ENCODE results near the gene ZNF165.

Gene ZNF165

DNA sequence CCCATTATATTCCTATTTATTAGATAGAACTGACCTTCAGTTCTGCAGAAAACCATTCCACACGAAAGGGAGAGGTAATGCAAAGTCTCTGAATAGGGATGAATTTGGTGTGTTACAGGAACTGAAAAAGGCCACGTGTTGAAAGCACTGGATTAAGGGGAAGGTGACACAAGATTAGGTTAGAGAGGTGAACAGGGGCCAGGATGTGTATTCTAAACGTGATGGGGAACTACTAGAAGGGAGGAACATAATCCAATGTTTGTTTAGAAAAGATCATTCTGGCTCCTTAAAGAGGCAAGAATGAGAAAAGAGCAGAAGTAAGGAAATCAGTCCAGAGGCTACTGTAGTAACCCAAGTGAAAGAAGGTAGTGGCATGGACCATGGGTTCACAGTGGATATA, 55.0 kb downstream of the ZNF165 start:
- Histone ChIP-seq H3K4me1 (ENCODE audit: control insufficient read depth in 1 of 2, insufficient read depth in 1 of 2, low read depth in 1 of 2, low read length in 1 of 2) (peaks cover 21 to 30% of the 10 kb centered on the region in 2 experiments), H3K36me3 (peaks cover 4% of the 10 kb centered on the region), H3K4me3 (ENCODE audit: low read depth in 1 of 2, low read length in 1 of 2) (no peak overlapping the region), H3K9me3 (no peaks in the 10 kb centered on the region), H3K27me3 (peaks cover 3% of the 10 kb centered on the region), H3K27ac (no peak overlapping the region)
- TF ChIP-seq, protein P1, sequence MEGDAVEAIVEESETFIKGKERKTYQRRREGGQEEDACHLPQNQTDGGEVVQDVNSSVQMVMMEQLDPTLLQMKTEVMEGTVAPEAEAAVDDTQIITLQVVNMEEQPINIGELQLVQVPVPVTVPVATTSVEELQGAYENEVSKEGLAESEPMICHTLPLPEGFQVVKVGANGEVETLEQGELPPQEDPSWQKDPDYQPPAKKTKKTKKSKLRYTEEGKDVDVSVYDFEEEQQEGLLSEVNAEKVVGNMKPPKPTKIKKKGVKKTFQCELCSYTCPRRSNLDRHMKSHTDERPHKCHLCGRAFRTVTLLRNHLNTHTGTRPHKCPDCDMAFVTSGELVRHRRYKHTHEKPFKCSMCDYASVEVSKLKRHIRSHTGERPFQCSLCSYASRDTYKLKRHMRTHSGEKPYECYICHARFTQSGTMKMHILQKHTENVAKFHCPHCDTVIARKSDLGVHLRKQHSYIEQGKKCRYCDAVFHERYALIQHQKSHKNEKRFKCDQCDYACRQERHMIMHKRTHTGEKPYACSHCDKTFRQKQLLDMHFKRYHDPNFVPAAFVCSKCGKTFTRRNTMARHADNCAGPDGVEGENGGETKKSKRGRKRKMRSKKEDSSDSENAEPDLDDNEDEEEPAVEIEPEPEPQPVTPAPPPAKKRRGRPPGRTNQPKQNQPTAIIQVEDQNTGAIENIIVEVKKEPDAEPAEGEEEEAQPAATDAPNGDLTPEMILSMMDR (IDR thresholded peaks at IDR 0.05), result no peak

DNA sequence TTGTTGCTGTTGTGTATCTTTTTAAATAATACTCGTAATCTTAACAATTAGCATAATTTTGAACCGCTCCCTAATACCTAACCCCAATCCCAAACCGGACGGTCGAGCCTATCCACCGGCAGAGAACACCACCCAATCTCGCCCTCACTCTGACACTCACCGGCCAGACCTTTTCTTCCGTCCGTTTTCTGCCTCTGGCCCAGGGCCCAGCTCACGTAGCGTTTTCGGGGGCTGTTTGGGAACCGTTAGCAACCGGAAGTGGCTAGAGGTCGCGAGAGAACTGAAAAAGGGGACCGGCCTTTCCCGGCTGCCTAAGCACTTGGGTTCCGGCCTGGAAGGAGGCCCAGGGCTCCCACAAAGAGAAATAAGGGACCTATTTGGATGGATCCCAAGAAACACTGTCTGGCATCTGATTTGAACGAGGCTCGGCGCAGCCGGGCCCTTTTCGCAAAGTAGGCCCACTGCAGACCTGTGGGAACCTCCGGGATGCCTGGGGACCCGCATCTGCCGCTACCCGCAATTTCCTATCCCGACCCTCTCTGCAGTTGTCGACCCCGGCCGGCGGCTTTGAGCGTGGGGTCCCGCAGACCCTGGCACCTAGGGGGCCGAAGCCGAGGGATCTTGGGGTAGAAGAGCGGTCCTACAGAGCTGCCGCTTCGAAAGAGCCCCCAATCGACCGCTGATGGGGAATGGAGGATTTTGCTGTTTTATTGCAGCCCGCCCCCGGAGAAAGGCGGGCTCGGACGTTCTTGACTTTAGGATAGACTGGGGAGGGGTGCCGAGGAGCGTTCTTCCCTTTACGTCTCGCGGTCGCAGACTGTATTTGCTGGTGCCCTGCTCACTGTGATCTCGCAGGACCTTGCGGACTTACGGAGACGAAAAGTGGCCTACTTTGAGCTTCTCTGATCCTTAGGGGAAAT, 56.5 kb downstream of the ZNF165 start:
- H3K9me3 ChIP-seq, result no peaks in the 10 kb centered on the region
- peaks cover 3% of the 10 kb centered on the region for H3K27me3 ChIP-seq
- H3K27ac ChIP-seq, result peak overlapping the region; percentile 82
- H3K36me3 ChIP-seq, result no peaks in the 10 kb centered on the region
- peaks cover 29 to 37% of the 10 kb centered on the region in 2 experiments for H3K4me1 ChIP-seq (ENCODE audit: control insufficient read depth in 1 of 2, insufficient read depth in 1 of 2, low read depth in 1 of 2, low read length in 1 of 2)
- peak overlapping the region; percentile 84 to 90 for H3K4me3 ChIP-seq (ENCODE audit: low read depth in 1 of 2, low read length in 1 of 2)
- TF ChIP-seq, protein P1 (IDR thresholded peaks at IDR 0.05), result no peak

DNA sequence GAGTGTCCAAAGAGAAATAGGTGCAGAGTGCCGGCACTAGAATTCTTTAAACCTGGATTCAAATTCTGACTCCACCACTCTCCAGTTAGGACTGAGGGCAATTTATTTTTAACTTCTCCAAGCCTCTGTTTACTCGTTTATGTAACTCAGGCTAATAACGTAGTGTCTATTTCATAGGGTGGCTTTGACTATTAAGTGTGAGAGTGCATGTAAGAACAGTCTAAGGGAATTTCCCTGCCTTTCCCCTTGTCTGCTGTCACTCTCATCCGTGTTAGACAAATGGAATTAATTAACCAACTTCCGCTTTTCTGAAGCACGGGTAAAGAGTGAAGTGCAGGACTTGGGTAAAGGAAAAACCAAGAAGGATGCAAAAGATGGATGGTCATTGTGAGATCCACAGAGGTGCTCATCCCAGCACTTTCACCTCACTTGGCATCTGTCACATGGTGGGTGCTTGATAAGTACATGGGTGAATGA, 57.2 kb downstream of the ZNF165 start:
- TF ChIP-seq, protein P1 (IDR thresholded peaks at IDR 0.05), result no peak
- peaks cover 36 to 44% of the 10 kb centered on the region in 2 experiments for H3K4me1 ChIP-seq (ENCODE audit: control insufficient read depth in 1 of 2, insufficient read depth in 1 of 2, low read depth in 1 of 2, low read length in 1 of 2)
- no peaks in the 10 kb centered on the region for H3K9me3 ChIP-seq
- peaks cover 3% of the 10 kb centered on the region for H3K27me3 ChIP-seq
- peak overlapping the region; percentile 82 for H3K27ac ChIP-seq
- peak overlapping the region; percentile 84 to 90 for H3K4me3 ChIP-seq (ENCODE audit: low read depth in 1 of 2, low read length in 1 of 2)
- no peaks in the 10 kb centered on the region for H3K36me3 ChIP-seq
